Testis (tissue), 2 donors: ENCODE measurements around the gene THRSP.

Source experiments
- POLR2A ChIP-seq: fragments of 450-650 bp; IDR thresholded peaks from one replicate; pipeline ENCODE4 v1.6.1; 2017; ENCODE audit warnings: antibody characterized with exemption, mild to moderate bottlenecking, moderate library complexity
- TF ChIP-seq, protein P1 (sequence below), 3 experiments: fragments of 450-650 bp in 2 of 3; fragments of 200-600 bp in 1 of 3; sonication (generic) in 1 of 3; IDR thresholded peaks; one replicate each; pipeline ENCODE4 v1.5.1; 2016 to 2019; ENCODE audit warnings: antibody characterized with exemption in 3 of 3, mild to moderate bottlenecking in 2 of 3, moderate library complexity in 1 of 3

DNA sequence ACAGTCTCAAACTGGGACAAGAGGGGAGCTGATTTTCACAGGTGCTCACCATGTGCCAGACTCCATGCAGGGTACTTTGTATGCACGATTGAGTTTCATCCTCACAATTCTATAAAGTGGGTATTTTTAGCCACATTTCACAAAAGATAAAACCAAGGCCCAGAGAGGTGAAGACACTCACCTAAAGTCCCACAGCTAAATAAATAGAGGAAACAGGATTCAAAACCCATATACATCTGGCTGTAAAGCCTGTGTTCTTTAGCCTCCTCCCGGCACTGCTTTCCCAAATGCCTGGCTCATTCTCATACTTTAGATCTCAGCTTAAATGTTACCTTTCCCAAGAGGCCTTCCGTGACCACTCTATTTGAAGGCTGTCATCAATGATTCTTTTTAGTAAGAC lies 27.3 kb upstream of the THRSP start:
- TF ChIP-seq, protein P1, sequence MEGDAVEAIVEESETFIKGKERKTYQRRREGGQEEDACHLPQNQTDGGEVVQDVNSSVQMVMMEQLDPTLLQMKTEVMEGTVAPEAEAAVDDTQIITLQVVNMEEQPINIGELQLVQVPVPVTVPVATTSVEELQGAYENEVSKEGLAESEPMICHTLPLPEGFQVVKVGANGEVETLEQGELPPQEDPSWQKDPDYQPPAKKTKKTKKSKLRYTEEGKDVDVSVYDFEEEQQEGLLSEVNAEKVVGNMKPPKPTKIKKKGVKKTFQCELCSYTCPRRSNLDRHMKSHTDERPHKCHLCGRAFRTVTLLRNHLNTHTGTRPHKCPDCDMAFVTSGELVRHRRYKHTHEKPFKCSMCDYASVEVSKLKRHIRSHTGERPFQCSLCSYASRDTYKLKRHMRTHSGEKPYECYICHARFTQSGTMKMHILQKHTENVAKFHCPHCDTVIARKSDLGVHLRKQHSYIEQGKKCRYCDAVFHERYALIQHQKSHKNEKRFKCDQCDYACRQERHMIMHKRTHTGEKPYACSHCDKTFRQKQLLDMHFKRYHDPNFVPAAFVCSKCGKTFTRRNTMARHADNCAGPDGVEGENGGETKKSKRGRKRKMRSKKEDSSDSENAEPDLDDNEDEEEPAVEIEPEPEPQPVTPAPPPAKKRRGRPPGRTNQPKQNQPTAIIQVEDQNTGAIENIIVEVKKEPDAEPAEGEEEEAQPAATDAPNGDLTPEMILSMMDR (IDR thresholded peaks at IDR 0.05) = no peak
- TF ChIP-seq POLR2A = no peak
